HepG2 (cell line): ENCODE data around the gene ZKSCAN1. TPM values are rescaled to one million over a fixed set of nuclear protein-coding genes. Genes with fewer than 3 reads are reported as not detected.
A peak's percentile ranks its signal among the peaks of the same experiment; 100 is the strongest.

ENCODE experiments used
- BCL6 ChIP-seq: IDR thresholded peaks from 2 replicates; pipeline ENCODE4 v1.6.1; 2016; ENCODE audit warnings: missing genetic modification reagents, missing compliant biosample characterization
- HNRNPLL ChIP-seq: fragments of 200-400 bp; formaldehyde crosslinking; IDR thresholded peaks from 2 replicates; pipeline ENCODE4 v1.6.1; 2017; ENCODE audit warnings: mild to moderate bottlenecking, low read depth, low read length; ENCODE audit not compliant: poor library complexity, severe bottlenecking
- PHF5A ChIP-seq: IDR thresholded peaks from one replicate; pipeline ENCODE4 v1.6.1; 2018; ENCODE audit warnings: low read depth, missing genetic modification reagents; ENCODE audit not compliant: unreplicated experiment
- SIX1 ChIP-seq: sonication (generic); formaldehyde crosslinking; IDR thresholded peaks from 2 replicates; pipeline ENCODE4 v1.4.0; 2020; ENCODE audit warnings: missing genetic modification reagents, borderline replicate concordance
- ZFP36L1 ChIP-seq: sonication (generic); formaldehyde crosslinking; IDR thresholded peaks from 2 replicates; pipeline ENCODE4 v1.8.0; 2022; ENCODE audit warnings: mild to moderate bottlenecking, missing genetic modification reagents, moderate library complexity
- ZNF20 ChIP-seq: sonication (generic); formaldehyde crosslinking; IDR thresholded peaks from 2 replicates; pipeline ENCODE4 v1.4.0; 2020; ENCODE audit warnings: mild to moderate bottlenecking, moderate library complexity, missing genetic modification reagents
- ZNF382 ChIP-seq: sonication (generic); formaldehyde crosslinking; IDR thresholded peaks from 2 replicates; pipeline ENCODE4 v1.5.0; 2020; ENCODE audit warnings: missing genetic modification reagents, mild to moderate bottlenecking, borderline replicate concordance
- ZNF564 ChIP-seq: sonication (generic); formaldehyde crosslinking; IDR thresholded peaks from 2 replicates; pipeline ENCODE4 v1.8.1; 2023; ENCODE audit warnings: mild to moderate bottlenecking, missing genetic modification reagents
- ZNF709 ChIP-seq: sonication (generic); formaldehyde crosslinking; IDR thresholded peaks from 2 replicates; pipeline ENCODE4 v1.5.0; 2020; ENCODE audit warnings: mild to moderate bottlenecking, missing genetic modification reagents
- ZNF776 ChIP-seq: sonication (generic); formaldehyde crosslinking; IDR thresholded peaks from 2 replicates; pipeline ENCODE4 v1.4.0; 2020; ENCODE audit warnings: mild to moderate bottlenecking, missing genetic modification reagents
- ZNF839 ChIP-seq: sonication (generic); formaldehyde crosslinking; IDR thresholded peaks from 2 replicates; pipeline ENCODE4 v1.4.0; 2020; ENCODE audit warnings: missing genetic modification reagents, mild to moderate bottlenecking, borderline replicate concordance
- ZNF879 ChIP-seq: sonication (generic); formaldehyde crosslinking; IDR thresholded peaks from 2 replicates; pipeline ENCODE4 v1.8.1; 2023; ENCODE audit warnings: missing genetic modification reagents
- polyA plus RNA-seq, 8 experiments: library from polyadenylated mRNA; depleted of rRNA in 3 of 8; stranded (reverse) in 7 of 8; unstranded in 1 of 8; fragments of >200 nt; fragmentation: Illumina TruSeq in 4 of 8; extraction: Trizol in 4 of 8; gene quantifications; 2 replicates each; pipeline versions ENCODE4 v1.2.1 to v1.2.3, GENCODE V29; 2011 to 2016; ENCODE audit warnings: low read depth in 4 of 8, missing spikeins in 1 of 8, mixed read lengths in 1 of 8; ENCODE audit not compliant: insufficient read depth in 1 of 8
- total RNA-seq, 5 experiments: library from RNA; depleted of rRNA; stranded (reverse); fragments of >200 nt; fragmentation: Illumina TruSeq; extraction: Trizol; gene quantifications; 2 replicates each; pipeline ENCODE4 v1.2.3, GENCODE V29; 2016; ENCODE audit warnings: low read depth in 1 of 5
- TF ChIP-seq, protein P1 (sequence below): sonication (generic); formaldehyde crosslinking; IDR thresholded peaks from 2 replicates; pipeline ENCODE4 v1.9.0; 2021; ENCODE audit warnings: mild to moderate bottlenecking, missing genetic modification reagents
- TF ChIP-seq, protein P2 (sequence below): sonication (generic); IDR thresholded peaks from 2 replicates; pipeline ENCODE4 v1.6.1; 2016; ENCODE audit warnings: low read depth, borderline replicate concordance
- TF ChIP-seq, protein P3 (sequence below): sonication (generic); formaldehyde crosslinking; IDR thresholded peaks from 2 replicates; pipeline ENCODE4 v1.8.0; 2022; ENCODE audit warnings: mild to moderate bottlenecking, missing genetic modification reagents; ENCODE audit not compliant: insufficient replicate concordance
- TF ChIP-seq, protein P4 (sequence below): sonication (generic); formaldehyde crosslinking; IDR thresholded peaks from 2 replicates; pipeline ENCODE4 v1.4.0; 2020; ENCODE audit warnings: missing genetic modification reagents, borderline replicate concordance

The ZKSCAN1 gene
- total and polyA plus RNA-seq, 2 of the 13 experiments (the other 11 are each of a cell fraction or from before 2014, with no cell fraction given), result 46.4 to 60.6 TPM

DNA sequence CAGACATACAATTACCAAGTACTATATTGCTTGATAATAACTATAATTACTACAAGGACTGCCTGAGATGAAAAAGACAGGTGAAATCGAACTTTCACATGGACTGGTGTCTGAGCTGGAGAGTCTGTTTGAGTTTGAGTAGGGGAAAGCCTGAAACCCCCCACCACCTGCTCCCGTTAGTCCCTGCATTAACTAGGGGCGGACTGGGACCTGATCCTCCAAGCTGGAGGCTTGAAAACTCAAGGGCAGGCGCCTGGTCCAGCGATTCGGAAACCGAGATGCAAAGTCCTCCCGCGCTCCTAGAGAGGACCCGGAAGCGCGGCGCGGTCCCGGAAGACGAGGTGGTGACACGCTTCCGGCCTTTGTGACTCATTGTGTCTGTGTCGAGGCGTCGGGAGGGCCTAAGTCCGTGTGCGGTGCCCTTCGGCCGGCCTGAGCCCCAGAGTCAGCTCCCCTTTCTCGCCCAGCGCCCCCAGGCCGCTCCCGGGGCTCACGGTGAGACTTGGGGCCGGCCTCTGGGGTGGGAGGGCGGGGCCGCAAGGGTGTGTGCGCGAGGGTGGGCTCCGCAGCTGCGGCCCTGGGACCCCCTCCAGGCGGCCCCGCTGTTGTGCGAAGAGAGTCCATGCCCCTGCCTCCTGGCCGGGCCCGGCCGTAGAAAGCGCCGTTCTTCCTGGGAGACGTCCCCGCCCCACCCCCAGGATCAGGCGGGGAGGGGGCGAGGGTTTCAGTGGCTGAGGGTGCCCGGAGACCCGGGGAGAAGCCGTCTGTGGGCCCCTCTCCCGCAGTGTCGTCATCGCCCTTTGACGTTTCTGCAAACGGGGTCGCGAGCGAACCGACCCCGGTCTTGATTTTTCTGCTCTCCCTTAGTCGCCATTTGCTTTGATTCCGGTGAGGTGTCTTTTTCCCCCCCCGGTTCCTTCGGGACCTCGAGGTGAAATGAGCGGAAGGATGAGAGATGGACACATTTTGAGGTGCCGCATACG is at the start of gene ZKSCAN1 (continued):
- TF ChIP-seq SIX1 (CRISPR knock-in tag) (no peak), ZNF564 (peak; percentile 67; the same call in 1 of the 2 replicates), ZNF709 (CRISPR knock-in tag) (peak; percentile 77), BCL6 (CRISPR knock-in tag) (peak; percentile 28; the same call in 1 of the 2 replicates), ZNF839 (no peak), ZFP36L1 (CRISPR knock-in tag) (no peak), PHF5A (CRISPR knock-in tag) (no peak), ZNF776 (CRISPR knock-in tag) (no peak), ZNF382 (no peak), ZNF20 (CRISPR knock-in tag) (no peak), ZNF879 (CRISPR knock-in tag) (0 out of 2 replicates have a peak, but pooled peaks have one; percentile 75), HNRNPLL (peak; percentile 51)
- TF ChIP-seq, protein P1, sequence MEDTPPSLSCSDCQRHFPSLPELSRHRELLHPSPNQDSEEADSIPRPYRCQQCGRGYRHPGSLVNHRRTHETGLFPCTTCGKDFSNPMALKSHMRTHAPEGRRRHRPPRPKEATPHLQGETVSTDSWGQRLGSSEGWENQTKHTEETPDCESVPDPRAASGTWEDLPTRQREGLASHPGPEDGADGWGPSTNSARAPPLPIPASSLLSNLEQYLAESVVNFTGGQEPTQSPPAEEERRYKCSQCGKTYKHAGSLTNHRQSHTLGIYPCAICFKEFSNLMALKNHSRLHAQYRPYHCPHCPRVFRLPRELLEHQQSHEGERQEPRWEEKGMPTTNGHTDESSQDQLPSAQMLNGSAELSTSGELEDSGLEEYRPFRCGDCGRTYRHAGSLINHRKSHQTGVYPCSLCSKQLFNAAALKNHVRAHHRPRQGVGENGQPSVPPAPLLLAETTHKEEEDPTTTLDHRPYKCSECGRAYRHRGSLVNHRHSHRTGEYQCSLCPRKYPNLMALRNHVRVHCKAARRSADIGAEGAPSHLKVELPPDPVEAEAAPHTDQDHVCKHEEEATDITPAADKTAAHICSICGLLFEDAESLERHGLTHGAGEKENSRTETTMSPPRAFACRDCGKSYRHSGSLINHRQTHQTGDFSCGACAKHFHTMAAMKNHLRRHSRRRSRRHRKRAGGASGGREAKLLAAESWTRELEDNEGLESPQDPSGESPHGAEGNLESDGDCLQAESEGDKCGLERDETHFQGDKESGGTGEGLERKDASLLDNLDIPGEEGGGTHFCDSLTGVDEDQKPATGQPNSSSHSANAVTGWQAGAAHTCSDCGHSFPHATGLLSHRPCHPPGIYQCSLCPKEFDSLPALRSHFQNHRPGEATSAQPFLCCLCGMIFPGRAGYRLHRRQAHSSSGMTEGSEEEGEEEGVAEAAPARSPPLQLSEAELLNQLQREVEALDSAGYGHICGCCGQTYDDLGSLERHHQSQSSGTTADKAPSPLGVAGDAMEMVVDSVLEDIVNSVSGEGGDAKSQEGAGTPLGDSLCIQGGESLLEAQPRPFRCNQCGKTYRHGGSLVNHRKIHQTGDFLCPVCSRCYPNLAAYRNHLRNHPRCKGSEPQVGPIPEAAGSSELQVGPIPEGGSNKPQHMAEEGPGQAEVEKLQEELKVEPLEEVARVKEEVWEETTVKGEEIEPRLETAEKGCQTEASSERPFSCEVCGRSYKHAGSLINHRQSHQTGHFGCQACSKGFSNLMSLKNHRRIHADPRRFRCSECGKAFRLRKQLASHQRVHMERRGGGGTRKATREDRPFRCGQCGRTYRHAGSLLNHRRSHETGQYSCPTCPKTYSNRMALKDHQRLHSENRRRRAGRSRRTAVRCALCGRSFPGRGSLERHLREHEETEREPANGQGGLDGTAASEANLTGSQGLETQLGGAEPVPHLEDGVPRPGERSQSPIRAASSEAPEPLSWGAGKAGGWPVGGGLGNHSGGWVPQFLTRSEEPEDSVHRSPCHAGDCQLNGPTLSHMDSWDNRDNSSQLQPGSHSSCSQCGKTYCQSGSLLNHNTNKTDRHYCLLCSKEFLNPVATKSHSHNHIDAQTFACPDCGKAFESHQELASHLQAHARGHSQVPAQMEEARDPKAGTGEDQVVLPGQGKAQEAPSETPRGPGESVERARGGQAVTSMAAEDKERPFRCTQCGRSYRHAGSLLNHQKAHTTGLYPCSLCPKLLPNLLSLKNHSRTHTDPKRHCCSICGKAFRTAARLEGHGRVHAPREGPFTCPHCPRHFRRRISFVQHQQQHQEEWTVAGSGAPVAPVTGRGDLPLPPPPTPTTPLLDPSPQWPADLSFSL (CRISPR knock-in tag), result no peak
- TF ChIP-seq, protein P2, sequence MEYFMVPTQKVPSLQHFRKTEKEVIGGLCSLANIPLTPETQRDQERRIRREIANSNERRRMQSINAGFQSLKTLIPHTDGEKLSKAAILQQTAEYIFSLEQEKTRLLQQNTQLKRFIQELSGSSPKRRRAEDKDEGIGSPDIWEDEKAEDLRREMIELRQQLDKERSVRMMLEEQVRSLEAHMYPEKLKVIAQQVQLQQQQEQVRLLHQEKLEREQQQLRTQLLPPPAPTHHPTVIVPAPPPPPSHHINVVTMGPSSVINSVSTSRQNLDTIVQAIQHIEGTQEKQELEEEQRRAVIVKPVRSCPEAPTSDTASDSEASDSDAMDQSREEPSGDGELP, result no peak
- TF ChIP-seq, protein P3, sequence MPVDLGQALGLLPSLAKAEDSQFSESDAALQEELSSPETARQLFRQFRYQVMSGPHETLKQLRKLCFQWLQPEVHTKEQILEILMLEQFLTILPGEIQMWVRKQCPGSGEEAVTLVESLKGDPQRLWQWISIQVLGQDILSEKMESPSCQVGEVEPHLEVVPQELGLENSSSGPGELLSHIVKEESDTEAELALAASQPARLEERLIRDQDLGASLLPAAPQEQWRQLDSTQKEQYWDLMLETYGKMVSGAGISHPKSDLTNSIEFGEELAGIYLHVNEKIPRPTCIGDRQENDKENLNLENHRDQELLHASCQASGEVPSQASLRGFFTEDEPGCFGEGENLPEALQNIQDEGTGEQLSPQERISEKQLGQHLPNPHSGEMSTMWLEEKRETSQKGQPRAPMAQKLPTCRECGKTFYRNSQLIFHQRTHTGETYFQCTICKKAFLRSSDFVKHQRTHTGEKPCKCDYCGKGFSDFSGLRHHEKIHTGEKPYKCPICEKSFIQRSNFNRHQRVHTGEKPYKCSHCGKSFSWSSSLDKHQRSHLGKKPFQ (CRISPR knock-in tag), result no peak
- TF ChIP-seq, protein P4, sequence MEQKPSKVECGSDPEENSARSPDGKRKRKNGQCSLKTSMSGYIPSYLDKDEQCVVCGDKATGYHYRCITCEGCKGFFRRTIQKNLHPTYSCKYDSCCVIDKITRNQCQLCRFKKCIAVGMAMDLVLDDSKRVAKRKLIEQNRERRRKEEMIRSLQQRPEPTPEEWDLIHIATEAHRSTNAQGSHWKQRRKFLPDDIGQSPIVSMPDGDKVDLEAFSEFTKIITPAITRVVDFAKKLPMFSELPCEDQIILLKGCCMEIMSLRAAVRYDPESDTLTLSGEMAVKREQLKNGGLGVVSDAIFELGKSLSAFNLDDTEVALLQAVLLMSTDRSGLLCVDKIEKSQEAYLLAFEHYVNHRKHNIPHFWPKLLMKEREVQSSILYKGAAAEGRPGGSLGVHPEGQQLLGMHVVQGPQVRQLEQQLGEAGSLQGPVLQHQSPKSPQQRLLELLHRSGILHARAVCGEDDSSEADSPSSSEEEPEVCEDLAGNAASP, result no peak
